HG03066 (cell line): ENCODE measurements around the gene RAD51B.
A peak's percentile ranks its signal among the peaks of the same experiment; 100 is the strongest.
"Not testable (repeated sequence)": the region's sequence is repeated elsewhere in the genome, so short reads cannot be mapped to it uniquely, and the experiment has no call there.

ENCODE experiments used
- ATAC-seq: cut with Tn5 transposase; IDR thresholded peaks from one replicate; pipeline ENCODE4 v1.9.1; 2021; ENCODE audit warnings: low read depth; ENCODE audit not compliant: unreplicated experiment

The RAD51B gene

DNA sequence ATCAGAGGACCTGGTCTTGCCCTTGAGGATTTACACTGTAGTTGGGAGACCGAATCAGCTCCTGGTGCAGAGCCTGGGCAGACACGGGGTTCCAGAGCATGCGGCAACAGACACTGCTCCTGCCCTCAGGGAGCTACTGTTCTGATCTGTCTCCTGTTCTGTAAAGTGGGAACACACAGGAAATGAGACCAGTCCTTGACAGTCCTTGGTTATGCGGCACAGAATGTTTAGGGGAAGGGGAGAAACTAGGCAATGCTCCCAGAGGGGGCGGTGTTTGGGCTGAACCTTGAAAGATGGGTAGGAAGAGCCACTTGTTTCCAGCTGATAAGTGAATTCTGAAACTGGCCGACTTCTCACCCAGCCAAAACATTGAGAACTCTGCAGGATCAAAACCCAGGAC is 840.9 kb downstream of the RAD51B start:
- ATAC-seq, result no peak

DNA sequence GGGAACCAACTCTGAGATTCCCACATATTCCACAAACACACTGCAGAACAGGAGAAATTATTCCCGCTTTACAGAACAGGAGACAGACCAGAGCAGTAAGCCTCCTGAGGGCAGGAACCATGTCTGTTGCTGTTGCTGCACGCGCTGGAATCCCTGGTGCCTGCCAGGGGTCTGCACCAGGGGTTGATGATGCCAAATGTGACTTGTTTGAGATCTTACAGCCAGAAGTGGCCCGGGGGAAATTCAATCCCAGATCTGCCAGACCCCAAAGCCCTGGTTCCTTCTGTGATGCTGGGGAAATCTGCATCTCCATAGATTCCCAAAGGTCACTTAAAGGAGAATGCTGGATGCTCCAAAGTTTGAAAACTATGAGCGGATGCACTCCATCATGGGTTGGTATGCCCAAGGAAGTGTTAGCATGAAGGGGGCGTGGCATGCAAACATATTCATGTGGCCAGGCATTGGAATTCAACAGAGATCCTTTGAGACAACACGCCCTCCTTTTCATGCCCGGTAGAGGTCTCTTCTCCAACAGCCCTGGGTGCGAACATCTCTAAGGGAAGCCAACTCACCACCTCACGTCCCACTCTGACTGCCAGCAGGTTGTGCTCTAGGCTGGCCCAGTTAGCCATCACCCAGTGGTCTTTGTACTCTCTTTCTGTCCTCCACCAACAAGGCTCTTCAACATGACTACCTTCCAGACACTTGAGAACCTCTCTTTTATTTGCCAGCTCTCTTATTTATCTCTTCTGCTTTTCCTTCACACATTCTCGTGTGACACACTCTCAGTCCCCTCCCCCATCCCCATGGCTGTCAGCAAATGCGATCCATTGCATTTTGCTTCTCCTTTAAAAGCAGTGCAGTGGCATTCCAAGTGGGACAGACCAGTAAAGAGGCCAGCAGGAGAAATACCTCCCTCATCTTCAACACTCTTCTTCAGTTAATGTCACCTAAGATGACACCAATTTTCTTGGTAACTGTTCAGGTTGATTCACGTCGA is 841.9 kb downstream of the RAD51B start:
- no peak for ATAC-seq

DNA sequence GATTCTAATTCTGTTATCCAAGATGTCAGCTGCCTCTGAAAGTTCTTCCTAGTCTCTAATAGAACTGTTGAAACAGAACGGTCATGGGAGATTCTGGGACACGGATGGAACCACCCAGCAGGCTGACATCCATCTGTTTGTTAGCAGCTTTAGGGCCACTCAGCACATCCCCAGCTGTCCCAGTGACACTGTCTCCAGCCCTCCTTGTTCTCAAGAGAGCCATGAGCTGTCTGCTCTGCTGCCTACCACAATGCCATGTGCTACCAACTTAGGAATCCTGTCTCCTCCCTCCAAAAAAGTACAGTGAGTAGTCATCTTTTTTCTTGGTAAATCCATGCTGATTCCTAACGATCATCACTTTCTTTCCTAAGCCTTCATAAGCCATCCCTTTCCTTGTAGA is 842.8 kb downstream of the RAD51B start:
- ATAC-seq, result no peak

DNA sequence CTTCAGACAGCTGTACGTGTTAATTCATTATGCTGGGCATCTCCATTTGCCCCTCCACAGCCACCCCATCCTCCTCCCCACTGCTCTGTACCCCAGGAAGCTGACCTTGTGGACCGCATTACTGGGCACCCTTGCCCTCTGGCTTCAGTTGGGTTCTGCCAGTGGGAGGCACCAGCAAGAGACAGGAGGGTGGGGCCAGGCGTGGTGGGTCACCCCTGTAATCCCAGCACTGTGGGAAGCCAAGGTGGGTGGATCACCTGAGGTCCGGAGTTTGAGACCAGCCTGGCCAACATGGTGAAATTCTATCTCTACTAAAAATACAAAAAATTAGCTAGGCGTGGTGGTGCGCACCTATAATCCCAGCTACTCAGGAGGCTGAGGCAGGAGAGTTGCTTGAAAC is 843.2 kb downstream of the RAD51B start:
- ATAC-seq, result not testable (repeated sequence)

DNA sequence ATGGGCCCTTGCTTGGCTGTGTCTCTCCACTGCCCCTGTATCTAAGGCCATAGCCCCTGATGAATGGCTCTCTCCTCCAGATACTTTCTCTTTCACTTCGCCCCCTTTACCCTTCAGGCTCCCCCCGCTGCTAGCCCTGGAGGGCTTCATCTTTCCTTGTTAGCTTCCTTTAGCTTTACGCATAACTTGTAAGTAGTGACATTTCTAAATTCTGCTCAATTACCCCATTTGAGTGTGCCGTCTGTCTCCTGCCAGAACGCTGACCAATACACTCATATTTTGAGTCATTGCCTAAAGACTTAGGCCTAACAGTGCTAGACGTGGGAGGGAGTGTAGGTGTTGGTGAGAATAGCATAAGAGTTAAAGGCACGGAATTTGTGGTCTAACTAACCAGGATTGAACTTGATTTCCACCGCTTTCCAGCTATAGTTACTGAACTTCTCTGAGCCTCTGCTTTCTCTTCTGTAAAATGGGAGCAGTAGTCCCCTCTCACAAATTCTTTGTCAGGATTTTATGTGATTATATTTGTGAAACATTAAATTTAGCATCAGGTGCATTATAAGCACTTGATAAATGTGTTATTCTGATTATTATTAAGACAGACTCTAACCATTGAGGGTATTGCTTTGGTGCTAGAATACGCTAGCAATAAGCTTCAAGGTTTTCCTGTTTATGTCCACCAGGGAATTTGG is 844.0 kb downstream of the RAD51B start:
- peak; percentile 81 for ATAC-seq

DNA sequence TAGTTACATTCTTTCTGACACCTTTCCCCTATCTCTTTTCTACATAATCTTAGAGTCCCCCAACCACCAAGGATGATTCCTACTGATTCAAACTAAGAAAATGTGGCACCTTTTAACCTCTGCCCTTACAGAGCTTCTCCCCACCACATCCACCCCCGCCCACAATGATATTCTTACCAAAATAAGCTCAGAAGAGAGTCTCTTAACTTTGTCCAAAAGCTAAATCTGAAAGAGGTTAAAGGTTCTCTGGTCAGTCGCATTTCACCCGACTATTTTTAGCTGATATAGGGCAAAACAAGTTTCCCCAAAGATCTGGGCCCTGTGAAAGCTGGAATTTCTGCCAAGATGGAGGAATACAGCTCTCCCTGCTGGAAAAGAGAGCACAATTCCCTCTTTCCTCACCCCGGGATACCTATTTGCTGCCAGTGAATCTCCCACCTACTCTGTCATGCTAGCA is 844.7 kb downstream of the RAD51B start:
- no peak for ATAC-seq

DNA sequence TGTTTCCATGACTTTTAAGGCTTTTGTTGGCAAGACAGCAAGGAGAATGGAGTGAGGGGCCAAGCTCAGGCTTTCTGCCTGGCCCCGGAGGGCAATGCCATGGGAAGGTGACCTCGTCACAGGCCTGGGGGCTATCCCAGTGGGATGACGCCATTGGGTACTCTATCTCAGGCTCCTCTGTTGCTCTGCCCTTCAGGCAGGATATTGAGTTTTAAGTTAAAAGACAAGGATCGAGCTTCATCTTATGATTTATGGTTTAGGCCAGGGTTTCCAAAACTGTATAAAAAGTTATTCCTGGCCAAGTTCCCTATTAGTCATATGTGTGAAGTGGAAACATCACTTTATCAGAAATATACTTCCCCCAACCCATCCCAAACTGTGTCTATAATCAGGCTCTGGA is 845.6 kb downstream of the RAD51B start:
- no peak for ATAC-seq

DNA sequence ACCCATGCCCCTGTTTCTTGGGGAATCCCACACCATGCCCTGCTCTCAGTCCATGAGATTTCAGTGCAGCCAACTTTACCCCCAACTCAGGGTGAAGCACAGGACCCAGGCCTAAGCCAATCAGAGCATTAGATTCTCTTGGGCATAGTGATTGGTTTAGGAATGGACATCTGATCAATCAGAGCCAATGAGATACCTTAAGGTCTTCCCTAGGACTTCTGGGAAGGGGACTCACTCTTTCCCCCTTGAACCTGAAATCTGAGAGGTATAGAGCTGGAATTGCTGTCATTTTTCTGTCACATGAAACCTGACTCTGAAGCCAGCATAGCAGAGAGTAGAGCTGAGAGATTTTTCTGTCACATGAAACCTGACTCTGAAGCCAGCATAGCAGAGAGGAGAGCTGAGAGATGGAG is 846.2 kb downstream of the RAD51B start:
- ATAC-seq, result no peak

DNA sequence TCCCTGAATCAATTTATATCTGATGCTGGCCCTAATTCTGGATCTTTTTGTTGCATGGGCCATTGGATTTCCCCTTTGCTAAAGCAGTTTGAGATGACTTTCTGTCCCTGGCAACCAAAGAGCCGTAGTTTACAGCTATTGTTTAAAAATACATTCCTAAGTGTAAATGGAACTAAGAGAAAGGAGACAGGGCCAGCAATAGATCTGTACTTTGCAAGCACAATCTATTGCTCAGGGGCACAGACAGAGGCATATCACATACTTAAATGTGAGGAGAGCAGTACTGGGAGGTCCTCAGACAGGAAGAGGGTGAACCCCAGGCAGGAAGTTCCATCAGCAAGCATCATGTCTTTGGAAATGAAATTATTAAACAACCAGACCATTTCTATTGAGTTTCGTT is 846.7 kb downstream of the RAD51B start:
- no peak for ATAC-seq

DNA sequence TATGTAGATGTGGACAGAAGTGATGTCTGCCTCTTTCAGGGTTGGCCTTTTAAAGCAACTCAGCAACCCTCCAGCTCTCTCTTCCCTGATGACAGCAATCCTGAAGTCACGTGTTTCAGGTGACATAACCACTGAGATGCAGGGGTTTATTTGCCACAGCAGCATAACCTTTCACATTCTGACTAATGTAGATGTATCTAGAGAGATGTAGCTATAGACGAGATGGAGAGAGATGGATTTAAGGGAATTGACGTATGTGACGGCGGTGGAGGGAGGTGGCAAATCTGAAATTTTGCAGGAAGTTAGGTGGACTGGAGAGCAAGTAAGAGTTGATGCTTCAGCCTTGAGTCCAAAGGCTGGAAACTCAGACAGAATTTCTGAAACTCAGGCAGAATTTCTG is 847.3 kb downstream of the RAD51B start:
- ATAC-seq, result no peak

DNA sequence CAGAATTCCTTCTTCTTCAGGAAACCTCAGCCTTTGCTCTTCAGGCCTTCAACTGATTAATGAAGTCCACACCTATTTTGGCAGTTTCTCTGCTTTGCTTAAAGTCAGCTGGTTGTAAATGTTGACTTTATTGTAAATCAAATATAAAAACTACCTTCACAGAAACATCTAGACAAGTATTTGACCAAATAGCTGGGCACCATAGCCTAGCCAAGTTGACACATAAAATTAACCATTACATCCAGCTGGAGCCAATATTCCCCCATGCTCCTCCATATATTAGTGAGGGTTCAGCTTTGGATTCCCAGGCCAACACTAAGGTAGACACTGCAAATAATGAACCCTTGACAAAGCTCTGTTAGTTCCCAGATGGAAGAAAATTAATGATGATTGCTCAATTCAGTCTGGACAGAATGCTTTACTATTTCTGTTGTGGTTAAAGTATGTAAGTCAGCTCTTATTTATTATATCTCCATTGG is 847.8 kb downstream of the RAD51B start:
- no peak for ATAC-seq

DNA sequence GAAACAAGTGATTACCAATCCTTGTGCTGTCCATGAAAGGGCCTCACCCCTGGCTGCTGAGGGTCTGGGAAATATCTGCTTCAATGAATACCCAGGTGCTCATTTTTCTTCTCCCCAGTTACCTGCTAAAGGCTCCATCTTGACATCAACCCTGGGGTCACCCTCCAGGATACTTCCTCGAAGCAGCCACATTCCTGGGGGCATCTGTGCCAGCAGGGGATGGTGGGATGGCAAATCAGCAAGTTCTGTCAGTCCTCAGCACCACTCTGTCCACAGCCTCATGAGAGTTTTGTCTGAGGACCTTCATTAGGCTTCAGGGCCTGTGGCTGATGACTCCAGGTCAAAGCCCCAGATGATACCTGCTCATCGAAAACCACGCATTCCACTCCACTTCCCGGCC is 848.4 kb downstream of the RAD51B start:
- ATAC-seq, result no peak

DNA sequence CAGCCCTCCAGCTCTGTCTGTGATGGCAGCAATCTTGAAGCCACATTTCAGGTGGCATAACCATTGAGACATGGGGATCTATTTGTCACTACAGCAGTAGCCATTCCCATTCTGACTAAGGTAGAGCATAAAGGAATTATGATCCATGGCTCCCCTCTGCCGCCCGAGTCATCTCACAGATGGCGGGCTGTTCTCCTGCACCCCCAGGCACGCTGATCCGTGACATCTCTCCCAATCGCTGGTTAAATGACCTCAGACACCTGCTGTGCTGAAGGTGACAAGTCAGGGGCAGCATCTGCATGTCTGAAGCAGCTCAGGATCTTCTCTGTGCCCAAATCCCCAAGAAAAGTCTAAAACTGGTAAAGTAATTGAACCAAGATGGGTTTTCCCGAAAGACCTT is 849.0 kb downstream of the RAD51B start:
- no peak for ATAC-seq

DNA sequence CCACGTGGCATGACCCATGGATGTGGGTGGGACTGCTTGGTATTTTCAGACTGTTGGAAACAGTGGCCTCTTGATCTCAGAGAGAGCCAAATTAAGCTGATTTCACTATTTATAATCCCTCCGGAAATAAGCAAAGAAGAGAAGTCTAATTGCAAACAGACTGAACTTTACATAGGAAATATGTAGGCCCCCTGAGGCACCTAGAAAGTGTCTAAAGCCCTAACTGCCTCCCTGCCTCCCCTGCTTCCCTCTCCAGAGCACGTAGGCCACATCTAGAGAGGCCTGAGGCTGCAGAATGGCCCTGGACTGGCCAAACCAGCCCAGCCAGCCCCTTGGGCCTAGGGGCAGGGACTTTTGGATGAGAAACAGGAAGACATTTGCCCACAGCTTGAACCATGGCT is 849.5 kb downstream of the RAD51B start:
- no peak for ATAC-seq

DNA sequence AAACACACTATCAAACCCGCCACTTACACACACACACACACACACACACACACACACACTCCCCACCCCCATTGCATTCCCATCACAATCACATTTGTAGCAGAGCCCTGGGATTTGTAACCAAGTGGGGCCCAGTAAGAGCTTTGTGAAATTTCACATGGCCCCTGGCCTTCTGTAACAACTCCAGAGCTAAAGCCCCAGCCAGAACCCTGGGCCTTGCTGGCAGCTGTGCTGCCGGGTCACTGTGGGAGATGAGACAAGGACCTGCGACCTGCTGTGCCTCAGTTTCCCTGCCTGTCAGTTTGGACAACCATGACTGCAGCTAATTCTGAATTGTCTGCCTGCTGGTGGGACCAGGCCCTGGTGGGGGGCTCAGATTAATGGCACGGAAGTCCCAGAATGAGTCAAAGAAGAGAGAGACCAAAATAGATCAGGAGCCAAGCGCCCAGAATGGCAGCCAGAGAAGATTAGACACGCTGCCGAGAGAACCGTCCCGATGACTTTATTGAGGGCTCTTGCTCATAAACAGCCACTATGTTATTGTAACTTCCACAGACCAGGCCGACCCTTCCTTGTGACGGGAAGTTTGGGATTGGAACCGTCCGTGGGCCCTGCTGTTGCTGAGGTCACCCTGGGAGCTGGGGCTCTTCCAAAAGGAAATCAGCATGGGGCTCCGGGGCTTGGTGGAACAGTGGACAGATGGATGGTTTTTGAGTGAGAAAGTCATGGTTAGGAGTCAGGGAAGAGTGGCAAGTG is 850.2 kb downstream of the RAD51B start:
- ATAC-seq, result no peak

DNA sequence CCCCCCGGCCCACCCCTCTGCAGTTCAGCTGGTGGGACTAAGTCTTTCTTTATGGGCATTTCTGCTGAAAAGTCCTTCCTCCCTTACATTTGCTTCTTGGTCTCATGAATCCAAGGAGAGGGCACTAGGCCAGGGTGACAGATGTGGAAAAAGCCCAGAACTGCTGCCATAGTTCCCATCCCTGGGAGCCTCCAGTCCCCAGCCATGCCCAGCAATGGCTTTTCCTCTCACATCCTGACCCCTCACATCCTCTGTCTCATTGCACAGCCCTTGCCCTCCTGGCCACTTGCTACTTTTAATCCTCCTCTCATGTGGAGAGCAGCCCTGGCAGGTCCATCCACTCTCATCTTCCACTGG is 850.8 kb downstream of the RAD51B start:
- ATAC-seq, result no peak

DNA sequence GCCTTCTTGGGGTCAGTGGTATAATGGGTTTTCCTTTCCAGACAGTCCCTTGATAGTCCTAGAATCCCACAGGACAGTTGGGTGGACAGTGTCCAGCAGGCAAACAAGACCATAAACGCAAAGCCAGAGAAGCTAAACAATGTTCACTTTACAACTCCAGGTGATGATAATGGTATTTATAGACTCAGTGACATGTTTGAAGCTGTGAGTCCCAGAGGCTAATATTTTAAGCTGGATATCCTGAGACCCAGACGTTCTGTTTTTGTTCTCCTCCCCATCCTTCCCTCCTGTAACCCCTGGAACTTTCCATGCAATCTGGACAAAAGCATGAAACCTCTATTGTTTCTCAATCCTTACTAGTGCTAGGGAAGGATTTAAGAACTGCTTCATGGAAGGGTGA is 852.3 kb downstream of the RAD51B start:
- no peak for ATAC-seq

DNA sequence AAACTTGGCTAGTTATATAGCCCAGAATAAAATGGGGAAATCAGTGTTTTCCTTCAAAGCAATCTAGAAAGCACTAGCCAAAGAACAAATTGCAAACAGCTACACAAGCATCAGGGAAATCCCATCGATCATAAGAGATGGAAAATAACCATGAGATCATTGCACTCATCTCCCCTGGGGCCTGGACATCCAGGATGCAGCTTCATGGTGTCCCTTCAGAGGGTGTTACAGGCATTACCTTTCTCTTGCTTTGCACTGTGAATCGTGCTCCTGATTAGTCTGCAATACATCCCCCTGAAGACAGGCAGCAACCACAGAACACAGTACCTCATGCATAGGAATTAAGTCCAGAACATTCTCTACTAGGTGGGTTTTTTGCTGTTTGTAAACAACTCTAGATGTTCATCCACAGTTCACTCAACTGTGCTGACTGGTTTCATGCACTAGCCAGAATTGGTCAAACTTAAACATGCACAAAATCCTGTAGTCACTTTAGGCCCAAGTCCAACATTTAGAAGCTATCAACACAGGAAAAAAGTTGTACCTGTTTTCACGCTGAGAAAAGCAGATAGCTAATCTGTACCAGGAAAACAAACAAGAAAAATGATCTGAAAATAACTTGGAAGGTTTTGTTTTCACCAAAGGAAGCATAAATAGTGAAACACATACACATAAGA is 853.2 kb downstream of the RAD51B start:
- ATAC-seq, result no peak

DNA sequence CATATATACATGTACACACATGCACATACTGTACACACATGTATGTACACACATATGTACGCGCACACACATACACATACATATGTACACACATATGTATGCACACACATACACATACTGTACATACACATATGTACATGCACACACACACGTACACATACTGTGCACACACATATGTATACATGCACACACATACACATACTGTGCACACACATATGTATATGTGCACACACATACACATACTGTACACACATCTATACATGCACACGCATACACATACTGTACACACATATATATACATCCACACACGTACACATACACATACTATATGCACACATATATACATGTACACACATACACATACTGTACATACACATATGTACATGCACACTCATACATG is 853.9 kb downstream of the RAD51B start:
- no peak for ATAC-seq

DNA sequence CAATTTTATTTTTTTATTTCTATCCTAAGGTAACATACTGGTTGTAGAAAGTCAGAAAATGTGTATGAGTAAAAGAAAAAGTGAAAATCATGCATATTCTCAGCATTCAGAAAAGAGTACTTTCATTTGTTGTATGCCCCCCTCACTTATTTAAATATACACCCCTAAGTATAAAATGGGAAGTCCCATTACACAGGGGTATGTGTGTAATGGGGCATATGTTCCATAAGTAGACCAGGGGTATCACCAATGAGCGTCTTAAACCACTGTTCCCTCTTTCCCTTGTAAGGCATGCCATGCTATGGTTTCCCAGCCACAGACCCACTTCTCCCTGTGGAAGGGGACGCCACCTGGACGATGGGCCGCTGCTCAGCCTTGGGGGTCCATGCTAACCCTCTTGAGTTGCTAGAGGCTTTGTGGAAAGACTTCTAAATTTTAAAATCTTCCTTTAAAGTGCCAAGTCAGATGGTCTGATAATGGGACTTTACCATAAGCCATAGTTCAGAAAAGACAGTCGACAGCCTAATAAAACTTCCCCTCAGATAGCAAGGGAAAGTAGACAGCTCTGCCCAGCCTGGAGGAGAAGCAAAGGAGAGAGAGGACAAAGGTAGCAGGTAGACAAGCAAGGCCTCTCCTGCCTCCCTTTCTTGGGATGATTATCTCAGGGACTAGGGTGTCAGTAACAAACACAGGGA is 855.1 kb downstream of the RAD51B start:
- no peak for ATAC-seq
